H9 (cell line): Measurements from ENCODE around the gene GABBR2. TPM values are rescaled to one million over a fixed set of nuclear protein-coding genes. Genes with fewer than 3 reads are reported as not detected.

Source experiments
- DNase-seq: peaks from one replicate; pipeline ENCODE4 v3.0.0-alpha.2; 2017
- H2AFZ ChIP-seq: one replicate; pipeline ENCODE4 v1.6.1; 2013; ENCODE audit warnings: mild to moderate bottlenecking, low read length, control low read depth, moderate library complexity
- H2AK5ac ChIP-seq: 2 replicates; pipeline ENCODE4 v1.6.1; 2013; ENCODE audit warnings: low read length, control low read depth, mixed read lengths; ENCODE audit not compliant: insufficient read length
- H2BK120ac ChIP-seq: one replicate; pipeline ENCODE4 v1.6.1; 2013; ENCODE audit warnings: low read depth, mild to moderate bottlenecking, low read length, control low read depth, inconsistent platforms; ENCODE audit not compliant: poor library complexity, severe bottlenecking
- H2BK12ac ChIP-seq: 2 replicates; pipeline ENCODE4 v1.6.1; 2013; ENCODE audit warnings: low read length, control low read depth, mixed read lengths, low read depth; ENCODE audit not compliant: insufficient read length
- H2BK15ac ChIP-seq: 2 replicates; pipeline ENCODE4 v1.6.1; 2013; ENCODE audit warnings: low read depth, low read length, control low read depth
- H2BK20ac ChIP-seq: one replicate; pipeline ENCODE4 v1.6.1; 2013; ENCODE audit warnings: low read depth, mild to moderate bottlenecking, low read length, control low read depth, inconsistent platforms; ENCODE audit not compliant: poor library complexity, severe bottlenecking
- H2BK5ac ChIP-seq: 2 replicates; pipeline ENCODE4 v1.6.1; 2013; ENCODE audit warnings: low read length, control low read depth, mixed read lengths; ENCODE audit not compliant: insufficient read length
- H3K14ac ChIP-seq: 2 replicates; pipeline ENCODE4 v1.6.1; 2013; ENCODE audit warnings: low read length, control low read depth; ENCODE audit not compliant: insufficient read depth
- H3K18ac ChIP-seq: 2 replicates; pipeline ENCODE4 v1.6.1; 2013; ENCODE audit warnings: low read depth, mild to moderate bottlenecking, mixed read lengths, low read length, control low read depth; ENCODE audit not compliant: insufficient read length
- H3K23ac ChIP-seq: 2 replicates; pipeline ENCODE4 v1.6.1; 2013; ENCODE audit warnings: low read length, control low read depth, mixed read lengths, low read depth; ENCODE audit not compliant: insufficient read length
- H3K23me2 ChIP-seq: 2 replicates; pipeline ENCODE4 v1.6.1; 2013; ENCODE audit warnings: low read depth, mild to moderate bottlenecking, mixed read lengths, low read length, control low read depth; ENCODE audit not compliant: insufficient read length, poor library complexity, severe bottlenecking
- H3K27ac ChIP-seq: 2 replicates; pipeline ENCODE4 v1.5.1; 2013; ENCODE audit warnings: low read length, control low read depth, mixed read lengths, low read depth; ENCODE audit not compliant: insufficient read length
- H3K27me3 ChIP-seq: 2 replicates; pipeline ENCODE4 v1.6.1; 2013; ENCODE audit warnings: low read length, control low read depth, inconsistent platforms; ENCODE audit not compliant: insufficient read depth
- H3K4ac ChIP-seq: 2 replicates; pipeline ENCODE4 v1.6.1; 2013; ENCODE audit warnings: low read depth, mild to moderate bottlenecking, control low read depth, inconsistent platforms, low read length, moderate library complexity
- H3K4me1 ChIP-seq: 2 replicates; pipeline ENCODE4 v1.6.1; 2013; ENCODE audit warnings: low read length, control low read depth, inconsistent platforms; ENCODE audit not compliant: insufficient read depth
- H3K4me2 ChIP-seq: 2 replicates; pipeline ENCODE4 v1.6.1; 2013; ENCODE audit warnings: low read length, control low read depth, mixed read lengths; ENCODE audit not compliant: insufficient read length, insufficient read depth
- H3K56ac ChIP-seq: 2 replicates; pipeline ENCODE4 v1.6.1; 2013; ENCODE audit warnings: low read depth, mild to moderate bottlenecking, mixed read lengths, low read length, control low read depth; ENCODE audit not compliant: insufficient read length
- H3K79me1 ChIP-seq: 2 replicates; pipeline ENCODE4 v1.6.1; 2013; ENCODE audit warnings: low read depth, mild to moderate bottlenecking, moderate library complexity, low read length, control low read depth, inconsistent platforms; ENCODE audit not compliant: insufficient read depth, poor library complexity, severe bottlenecking
- H3K79me2 ChIP-seq: 2 replicates; pipeline ENCODE4 v1.6.1; 2013; ENCODE audit warnings: low read length, control low read depth, inconsistent platforms; ENCODE audit not compliant: insufficient read depth
- H3K9ac ChIP-seq: 2 replicates; pipeline ENCODE4 v1.6.1; 2013; ENCODE audit warnings: low read length, control low read depth, mixed read lengths; ENCODE audit not compliant: insufficient read length; ENCODE audit errors: extremely low read depth
- H3K9me3 ChIP-seq: one replicate; pipeline ENCODE4 v1.6.1; 2013; ENCODE audit warnings: low read depth, low read length, inconsistent platforms; ENCODE audit not compliant: control insufficient read depth
- H3T11ph ChIP-seq: one replicate; pipeline ENCODE4 v1.6.1; 2013; ENCODE audit warnings: mild to moderate bottlenecking, low read length, control low read depth, inconsistent platforms
- H4K20me1 ChIP-seq: one replicate; pipeline ENCODE4 v1.6.1; 2013; ENCODE audit not compliant: control insufficient read depth, insufficient read length, insufficient read depth
- H4K5ac ChIP-seq: 2 replicates; pipeline ENCODE4 v1.6.1; 2013; ENCODE audit warnings: low read depth, mild to moderate bottlenecking, mixed read lengths, low read length, control low read depth; ENCODE audit not compliant: insufficient read length
- H4K8ac ChIP-seq: replicated peaks from 2 replicates; pipeline ENCODE4 v1.6.1; 2013; ENCODE audit warnings: low read length, control low read depth, mixed read lengths, low read depth; ENCODE audit not compliant: insufficient read length
- H4K91ac ChIP-seq: 2 replicates; pipeline ENCODE4 v1.6.1; 2013; ENCODE audit warnings: low read depth, mild to moderate bottlenecking, moderate library complexity, mixed read lengths, low read length, control low read depth; ENCODE audit not compliant: insufficient read length
- H3K27ac Mint-ChIP-seq, 3 experiments: 2 replicates in 2 of 3; 3 replicates in 1 of 3; pipeline ENCODE4 v1.8.0; 2020 to 2021; ENCODE audit warnings: mixed read lengths in 3 of 3, mild to moderate bottlenecking in 1 of 3, moderate library complexity in 1 of 3
- H3K27me3 Mint-ChIP-seq: 2 replicates; pipeline ENCODE4 v1.8.0; 2021; ENCODE audit warnings: low read depth, mild to moderate bottlenecking, moderate library complexity, mixed read lengths
- H3K36me3 Mint-ChIP-seq, 3 experiments: 2 replicates in 2 of 3; 3 replicates in 1 of 3; pipeline ENCODE4 v1.8.0; 2020 to 2021; ENCODE audit warnings: low read depth in 3 of 3, mixed read lengths in 3 of 3; ENCODE audit not compliant: insufficient read depth in 1 of 3
- H3K4me1 Mint-ChIP-seq, 2 experiments: 2 replicates each; pipeline ENCODE4 v1.8.0; 2020; ENCODE audit warnings: mixed read lengths in 2 of 2
- H3K4me3 Mint-ChIP-seq, 2 experiments: 2 replicates in 1 of 2; 3 replicates in 1 of 2; pipeline ENCODE4 v1.8.0; 2020 to 2021; ENCODE audit warnings: mild to moderate bottlenecking in 2 of 2, mixed read lengths in 2 of 2, moderate library complexity in 1 of 2
- H3K9me3 Mint-ChIP-seq, 2 experiments: 2 replicates in 1 of 2; 3 replicates in 1 of 2; pipeline ENCODE4 v1.8.0; 2020; ENCODE audit warnings: mild to moderate bottlenecking in 2 of 2, mixed read lengths in 2 of 2, moderate library complexity in 1 of 2
- CTCF ChIP-seq: fragments of 200-600 bp; sonication (generic); conservative IDR thresholded peaks from 3 replicates; pipeline ENCODE4 v1.8.0; 2021; ENCODE audit warnings: antibody characterized with exemption, mild to moderate bottlenecking
- WGBS: extraction: QIAGEN DNeasy Blood & Tissue Kit; methylation state at CpG from one replicate; pipeline ENCODE4 v1.1.7; 2013; ENCODE audit warnings: missing lambda C conversion rate, low lambda C conversion rate, mixed read lengths; ENCODE audit not compliant: insufficient read length; ENCODE audit errors: extremely low coverage; 5-methylcytosine and 5-hydroxymethylcytosine counted together
- total RNA-seq: library from RNA; stranded (reverse); gene quantifications from 2 replicates; pipeline ENCODE4 v1.2.1, GENCODE V29; 2021

Gene GABBR2
- total RNA-seq, 1 experiment from 2014 or later = 0.66 TPM

GRCh38 chr9:98575379-98576346, 133.1 kb downstream of the GABBR2 start:
- Mint-ChIP-seq H3K27ac (no peak overlapping the region; a peak in 2 of 7 replicates), H3K4me3 (no peak overlapping the region), H3K36me3 (no peaks in the 10 kb centered on the region; a peak in 1 of 7 replicates), H3K9me3 (no peaks in the 10 kb centered on the region), H3K4me1 (no peaks in the 10 kb centered on the region; a peak in 1 of 4 replicates), H3K27me3 (peaks cover 6% of the 10 kb centered on the region)
- H2BK15ac ChIP-seq = no peak overlapping the region
- H3K23me2 ChIP-seq = no peaks in the 10 kb centered on the region
- H3T11ph ChIP-seq = no peak overlapping the region
- no peak for DNase-seq
- H2AK5ac ChIP-seq = no peak overlapping the region
- H2AFZ ChIP-seq = no peak overlapping the region
- no peaks in the 10 kb centered on the region for H4K20me1 ChIP-seq
- no peak overlapping the region for H3K4me2 ChIP-seq
- H3K4me1 ChIP-seq = no peaks in the 10 kb centered on the region
- no peak overlapping the region for H2BK120ac ChIP-seq
- H4K8ac ChIP-seq = no peak overlapping the region
- H4K91ac ChIP-seq = no peak overlapping the region
- no peaks in the 10 kb centered on the region for H3K79me1 ChIP-seq
- H3K27me3 ChIP-seq = no peaks in the 10 kb centered on the region
- H2BK12ac ChIP-seq = no peak overlapping the region
- H2BK5ac ChIP-seq = no peak overlapping the region
- no peak overlapping the region for H3K18ac ChIP-seq
- no peak overlapping the region for H2BK20ac ChIP-seq
- no peak overlapping the region for H3K23ac ChIP-seq
- H3K9ac ChIP-seq = no peak overlapping the region
- H3K14ac ChIP-seq = no peak overlapping the region; the same call in 1 of the 2 replicates
- no peak for TF ChIP-seq CTCF
- no peaks in the 10 kb centered on the region for H3K9me3 ChIP-seq
- no peaks in the 10 kb centered on the region for H3K79me2 ChIP-seq
- no peak overlapping the region for H4K5ac ChIP-seq
- no peak overlapping the region for H3K56ac ChIP-seq
- no CpG with 5 or more reads among the region's 13 CpGs for WGBS
- no peak overlapping the region; the same call in 1 of the 2 replicates for H3K4ac ChIP-seq
- H3K27ac ChIP-seq = no peak overlapping the region
